H7 (cell line): ENCODE measurements around the gene SLC2A6. TPM values are rescaled to one million over a fixed set of nuclear protein-coding genes. Genes with fewer than 3 reads are reported as not detected.
A peak's percentile ranks its signal among the peaks of the same experiment; 100 is the strongest.

Source experiments
- DNase-seq: peaks from one replicate; pipeline ENCODE4 v3.0.0; 2012
- H3K27me3 ChIP-seq: 2 replicates; pipeline ENCODE4 v1.6.0; 2011; ENCODE audit warnings: mild to moderate bottlenecking, low read length; ENCODE audit not compliant: control insufficient read depth, insufficient read depth
- H3K36me3 ChIP-seq: replicated peaks from 2 replicates; pipeline ENCODE4 v1.5.1; 2011; ENCODE audit warnings: low read length; ENCODE audit not compliant: control insufficient read depth, insufficient read depth
- H3K4me3 ChIP-seq: 2 replicates; pipeline ENCODE4 v1.5.1; 2011; ENCODE audit warnings: low read depth, mild to moderate bottlenecking, control low read depth, low read length, moderate library complexity; ENCODE audit not compliant: insufficient read depth
- total RNA-seq: library from RNA; depleted of rRNA; stranded (reverse); fragments of >200 nt; shearing (Covaris generic); gene quantifications from 2 replicates; pipeline ENCODE4 v1.2.3, GENCODE V29; 2014; rRNA removed

Gene SLC2A6
- total RNA-seq = 13.8 and 18.2 TPM in 2 replicates

- peaks cover 3% of the 10 kb centered on the region for H3K27me3 ChIP-seq
- peak; percentile 100 for DNase-seq
- peak within 1 kb of the TSS; percentile 63 for H3K4me3 ChIP-seq
- H3K36me3 ChIP-seq = peaks cover 9% of the 10 kb centered on the region
Measured at GRCh38 chr9:133478851-133479711, at the start of gene SLC2A6. SLC2A6 (minus strand) TSS chr9:133479099; CDS start chr9:133479059, 40 bp downstream.

- H3K4me3 ChIP-seq = no peak overlapping the region
- no peaks in the 10 kb centered on the region for H3K36me3 ChIP-seq
- peak; percentile 80 for DNase-seq
- no peaks in the 10 kb centered on the region for H3K27me3 ChIP-seq
Measured at GRCh38 chr9:133528001-133528875, 49.3 kb upstream of the SLC2A6 start.

DNA sequence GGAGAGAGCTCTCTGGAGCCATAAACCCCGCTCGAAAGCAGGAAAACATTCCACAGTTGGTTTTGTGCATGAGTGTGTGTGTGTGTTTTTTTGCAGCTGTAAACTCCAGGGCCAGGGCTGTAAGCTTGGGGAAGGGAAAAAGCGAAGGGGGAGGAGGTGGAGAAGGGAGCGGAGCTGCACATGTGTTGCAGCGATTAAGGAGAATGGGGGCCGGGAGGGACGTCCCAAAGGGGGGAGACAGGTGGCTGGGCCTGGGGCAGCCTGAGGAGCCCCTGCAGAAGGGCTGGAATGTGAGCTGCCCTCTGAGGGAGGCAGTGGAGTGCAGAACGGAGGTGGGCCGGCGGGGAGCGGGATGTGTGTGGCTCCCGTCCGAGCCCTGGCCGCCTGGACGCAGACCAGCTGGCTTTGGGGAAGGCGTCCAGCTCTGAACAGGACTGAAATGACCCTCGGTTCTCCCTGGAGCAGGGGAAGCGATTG, 48.6 kb upstream of the SLC2A6 start:
- DNase-seq = peak; percentile 75
- H3K27me3 ChIP-seq = no peaks in the 10 kb centered on the region
- no peak overlapping the region for H3K4me3 ChIP-seq
- H3K36me3 ChIP-seq = no peaks in the 10 kb centered on the region

DNA sequence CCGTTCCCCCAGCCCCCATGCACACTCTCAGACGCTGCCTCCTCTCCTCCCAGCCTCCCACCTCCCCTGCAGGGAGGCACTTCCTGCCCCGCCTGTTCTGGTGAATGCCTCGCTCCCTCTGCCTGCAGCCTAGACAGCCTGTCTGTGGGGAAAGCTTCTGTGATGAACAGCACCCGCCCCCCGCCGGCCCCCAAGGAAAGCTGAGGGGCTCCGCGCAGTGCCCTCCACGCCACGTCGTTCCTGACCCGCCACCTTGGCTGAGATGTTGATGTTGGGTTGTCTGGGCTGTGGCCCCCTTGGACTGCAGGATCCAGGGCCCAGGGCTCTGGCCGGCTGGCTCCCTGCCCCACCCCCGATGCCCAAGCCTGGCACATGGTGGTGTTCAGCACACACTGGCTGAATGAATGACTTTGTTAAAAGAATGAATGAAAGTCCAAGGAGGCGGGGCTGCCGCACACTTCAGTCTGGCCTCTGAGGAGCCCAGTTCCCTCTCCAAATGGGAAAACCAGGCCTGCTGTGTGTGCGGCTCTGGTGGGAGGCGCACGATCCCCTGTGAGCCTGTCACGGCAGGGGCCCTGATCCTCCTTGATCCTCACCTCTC, 47.9 kb upstream of the SLC2A6 start:
- no peaks in the 10 kb centered on the region for H3K27me3 ChIP-seq
- H3K36me3 ChIP-seq = no peaks in the 10 kb centered on the region
- DNase-seq = peak; percentile 71
- no peak overlapping the region for H3K4me3 ChIP-seq

DNA sequence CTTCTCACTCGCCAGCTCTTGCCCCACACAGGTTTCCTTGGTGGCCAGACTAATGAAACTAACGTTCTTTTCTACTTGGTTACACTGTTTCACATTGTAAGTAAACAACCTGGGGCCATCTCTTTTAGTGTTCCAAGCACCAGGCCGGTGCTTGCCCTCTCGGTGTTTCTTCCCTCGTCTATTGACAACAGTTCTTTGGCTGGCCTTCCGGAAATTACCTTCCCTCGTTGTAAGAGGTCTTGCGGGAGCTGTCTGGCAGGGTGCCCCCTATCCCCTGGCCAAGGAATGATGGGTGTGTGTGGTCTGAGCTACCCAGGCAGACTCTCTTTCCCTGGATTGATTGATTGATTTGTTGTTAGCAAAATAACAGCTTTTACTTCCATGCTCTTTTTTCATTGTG, 46.8 kb upstream of the SLC2A6 start:
- no peak for DNase-seq
- H3K4me3 ChIP-seq = no peak overlapping the region
- H3K36me3 ChIP-seq = no peaks in the 10 kb centered on the region
- no peaks in the 10 kb centered on the region for H3K27me3 ChIP-seq

DNA sequence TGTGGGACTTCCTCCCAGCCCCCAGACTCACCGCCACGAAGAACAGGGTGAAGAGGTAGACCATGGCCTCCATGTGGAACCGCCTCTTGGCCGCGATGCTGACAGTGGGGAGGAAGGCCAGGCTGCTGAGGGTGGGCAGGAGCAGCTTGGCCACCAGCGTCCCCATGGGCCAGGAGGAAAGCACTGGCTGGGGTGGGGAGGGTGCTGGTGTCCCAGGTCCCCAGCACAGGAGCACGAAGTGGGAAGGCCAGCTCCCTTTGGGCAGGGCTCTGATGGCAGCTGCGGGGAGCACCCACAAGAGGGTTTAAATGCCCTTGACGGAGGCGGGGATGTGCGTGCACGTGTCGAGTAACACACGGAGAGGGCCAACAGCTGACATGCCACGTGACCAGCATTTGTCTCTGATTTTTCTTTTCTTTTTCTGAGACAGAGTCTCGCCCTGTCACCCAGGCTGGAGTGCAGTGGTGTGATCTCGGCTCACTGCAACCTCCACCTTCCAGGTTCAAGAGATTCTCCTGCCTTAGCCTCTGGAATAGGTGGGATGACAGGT, 45.9 kb upstream of the SLC2A6 start, which contains the start of gene MYMK:
TSS of gene MYMK (minus strand) at position 281 of the 550 bp plus-strand sequence. CDS start at position 166, 115 bp downstream.
- DNase-seq = no peak
- no peaks in the 10 kb centered on the region for H3K36me3 ChIP-seq
- H3K27me3 ChIP-seq = no peaks in the 10 kb centered on the region
- H3K4me3 ChIP-seq = no peak within 1 kb of the TSS

DNA sequence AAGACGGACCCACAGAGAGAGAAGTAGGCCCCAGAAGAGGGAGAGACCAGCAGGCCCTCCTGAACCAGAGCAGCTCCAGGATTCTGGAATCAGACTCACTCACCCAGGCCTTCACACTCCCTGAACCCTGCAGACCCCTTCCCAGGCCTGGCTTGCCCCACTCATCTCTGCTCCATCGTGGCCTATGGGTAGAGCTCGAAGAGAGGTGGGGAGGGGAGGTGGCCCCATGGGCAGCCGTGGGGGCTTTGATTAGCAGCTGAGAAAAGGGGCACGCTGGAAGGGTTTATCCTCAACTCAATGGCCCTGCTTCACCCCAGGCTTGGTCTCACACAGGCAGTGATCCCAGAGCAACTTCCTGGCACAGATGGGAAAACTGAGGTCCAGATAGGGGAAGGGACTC, 45.2 kb upstream of the SLC2A6 start:
- Histone ChIP-seq H3K4me3 (no peak overlapping the region), H3K36me3 (no peaks in the 10 kb centered on the region)

DNA sequence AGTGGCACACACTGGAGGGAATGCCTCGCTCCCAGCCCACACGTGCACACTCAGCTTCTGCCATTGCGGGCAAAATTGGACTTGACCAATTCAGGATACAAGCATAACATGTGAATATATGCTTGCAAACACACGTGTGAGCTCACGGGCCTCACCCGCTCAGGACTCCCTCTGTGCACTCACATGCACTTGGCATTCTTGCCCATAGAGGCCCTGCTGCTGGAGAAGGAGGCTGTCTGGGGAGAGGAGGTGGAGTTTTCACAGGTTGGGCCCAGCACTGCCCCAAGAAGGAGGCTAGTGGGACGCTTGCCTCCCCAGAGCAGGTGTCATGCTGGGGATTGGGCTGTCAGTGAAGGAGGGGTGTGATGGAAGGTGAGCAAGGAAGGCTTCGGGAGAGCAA, 44.2 kb upstream of the SLC2A6 start:
- no peak for DNase-seq
- H3K27me3 ChIP-seq = no peaks in the 10 kb centered on the region
- H3K4me3 ChIP-seq = no peak overlapping the region

More for the DNA sequence above, 45.2 kb upstream of the SLC2A6 start:
- DNase-seq = no peak
- no peaks in the 10 kb centered on the region for H3K27me3 ChIP-seq

GRCh38 chr9:133522073-133522910, 43.4 kb upstream of the SLC2A6 start:
- Histone ChIP-seq H3K4me3 (no peak overlapping the region), H3K36me3 (no peaks in the 10 kb centered on the region), H3K27me3 (no peaks in the 10 kb centered on the region)
- no peak for DNase-seq

More for the DNA sequence above, 44.2 kb upstream of the SLC2A6 start:
- H3K36me3 ChIP-seq = no peaks in the 10 kb centered on the region

DNA sequence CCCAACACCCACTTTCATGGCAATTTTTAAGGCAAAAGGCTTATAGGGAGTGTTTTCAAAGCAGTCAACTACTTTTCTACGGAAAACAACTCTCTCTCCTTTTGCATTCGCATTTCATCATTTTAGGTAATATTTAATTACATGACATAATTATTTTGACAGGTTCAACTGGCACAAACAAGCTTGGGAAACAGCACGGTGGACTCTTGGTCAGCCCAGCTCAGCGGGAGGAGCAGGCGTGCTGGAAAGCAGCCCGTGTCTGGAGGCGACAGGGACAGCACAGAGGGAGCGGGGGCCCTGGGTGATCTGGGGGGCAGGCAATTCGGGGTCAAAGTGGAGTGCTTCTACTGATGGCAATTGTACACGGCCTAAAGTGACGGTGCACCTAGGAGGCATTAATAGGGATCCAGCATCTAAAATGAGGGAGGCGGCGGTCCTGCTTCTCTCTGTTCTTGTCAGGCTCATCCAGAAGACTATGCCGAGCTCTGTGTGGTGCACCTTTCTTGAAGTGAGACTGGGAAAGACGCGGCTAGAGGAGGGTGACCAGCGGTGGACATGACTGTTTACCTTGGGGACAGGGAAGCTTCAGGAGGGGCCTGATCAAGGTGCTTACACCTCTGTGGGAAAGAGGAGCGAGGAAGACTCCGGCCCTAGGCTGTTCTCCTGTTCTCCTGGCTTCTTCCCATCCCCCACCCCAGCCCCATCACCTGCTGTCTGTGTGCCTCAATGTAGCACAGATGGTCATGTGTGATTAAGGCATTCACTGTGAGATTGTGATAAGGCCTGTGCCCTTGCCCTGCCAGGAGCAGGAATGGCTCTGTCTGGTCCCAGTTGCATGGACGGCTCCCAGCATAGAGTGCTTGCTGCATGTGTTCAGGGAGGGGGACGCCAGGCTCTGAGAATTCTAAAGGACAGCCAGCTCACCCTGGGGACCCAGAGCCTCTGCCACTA, 42.5 kb upstream of the SLC2A6 start:
- Histone ChIP-seq H3K4me3 (no peak overlapping the region), H3K27me3 (no peaks in the 10 kb centered on the region), H3K36me3 (no peaks in the 10 kb centered on the region)
- no peak for DNase-seq

DNA sequence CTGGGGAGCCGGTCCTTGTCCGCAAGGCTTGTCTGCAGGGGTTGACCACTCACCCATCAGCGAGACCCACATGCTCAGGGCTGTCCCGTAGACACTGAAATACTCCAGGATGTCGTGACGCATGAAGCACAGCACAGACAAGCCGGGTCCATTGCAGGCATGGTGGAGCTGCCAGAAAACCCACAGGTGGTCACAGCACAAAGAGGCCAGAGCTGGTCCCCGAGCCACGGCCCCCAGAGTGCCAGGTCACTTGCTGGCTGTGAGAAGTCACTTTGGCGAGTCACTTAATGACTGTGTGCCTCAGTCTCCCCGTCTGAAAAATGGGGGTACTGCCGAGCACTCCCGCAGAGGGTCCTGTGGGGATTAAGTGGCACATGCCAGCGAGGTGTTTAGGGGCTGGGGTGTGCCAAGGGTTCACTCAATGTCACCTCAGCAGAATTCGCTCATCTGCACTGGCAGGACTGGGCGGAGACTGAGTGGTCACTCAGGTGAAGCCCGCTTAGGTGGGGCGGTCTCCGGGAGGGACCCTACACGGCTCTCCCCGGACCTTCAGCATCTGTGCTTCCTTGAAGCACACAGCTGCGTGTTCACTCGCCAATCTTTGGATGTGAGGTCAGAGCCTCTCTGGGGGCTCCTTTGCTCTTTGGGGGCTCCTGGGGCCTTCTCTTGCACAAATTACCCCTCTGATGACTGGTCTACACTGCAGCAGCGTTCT, 41.4 kb upstream of the SLC2A6 start:
- no peak for DNase-seq
- Histone ChIP-seq H3K4me3 (no peak overlapping the region), H3K27me3 (no peaks in the 10 kb centered on the region), H3K36me3 (no peaks in the 10 kb centered on the region)

- H3K36me3 ChIP-seq = no peaks in the 10 kb centered on the region
Measured at GRCh38 chr9:133519693-133520092, 40.8 kb upstream of the SLC2A6 start.

More at GRCh38 chr9:133519693-133520092, 40.8 kb upstream of the SLC2A6 start:
- Histone ChIP-seq H3K4me3 (no peak overlapping the region), H3K27me3 (no peaks in the 10 kb centered on the region)
- no peak for DNase-seq
